ENCODE data around the gene EIF4E2.

- TF ChIP-seq EP300 (IDR thresholded peaks at IDR 0.05) (no peak), POLR2A (IDR thresholded peaks at IDR 0.05) (no peak)
Observed at GRCh38 chr2:232581725-232582124, 31.2 kb downstream of the EIF4E2 start.

Measured in ovary (tissue), 1 donor.